Hepatocyte (in vitro differentiated cells): ENCODE measurements around the gene PLA2G4E. TPM values are rescaled to one million over a fixed set of nuclear protein-coding genes. Genes with fewer than 3 reads are reported as not detected.

ENCODE experiments used
- DNase-seq: peaks from one replicate; pipeline ENCODE4 v3.0.0-alpha.2; 2016; ENCODE audit warnings: low spot score
- H2AFZ ChIP-seq: fragments of 200-600 bp; sonication (generic); 2 replicates; pipeline ENCODE4 v1.6.0; 2016; ENCODE audit warnings: antibody characterized with exemption, mild to moderate bottlenecking
- H3K27ac ChIP-seq: fragments of 200-600 bp; sonication (generic); 2 replicates; pipeline ENCODE4 v1.5.1; 2016; ENCODE audit warnings: mild to moderate bottlenecking
- H3K27me3 ChIP-seq: fragments of 200-600 bp; sonication (generic); 2 replicates; pipeline ENCODE4 v1.6.1; 2016
- H3K36me3 ChIP-seq: fragments of 200-600 bp; sonication (generic); replicated peaks from 2 replicates; pipeline ENCODE4 v1.5.1; 2016; ENCODE audit warnings: low read depth; ENCODE audit not compliant: insufficient read depth
- H3K4me1 ChIP-seq: fragments of 200-600 bp; sonication (generic); 2 replicates; pipeline ENCODE4 v1.5.1; 2016; ENCODE audit warnings: mild to moderate bottlenecking, moderate library complexity; ENCODE audit not compliant: insufficient read depth
- H3K4me2 ChIP-seq: fragments of 200-600 bp; sonication (generic); 2 replicates; pipeline ENCODE4 v1.6.0; 2016
- H3K4me3 ChIP-seq: fragments of 200-600 bp; sonication (generic); 2 replicates; pipeline ENCODE4 v1.5.1; 2016; ENCODE audit warnings: mild to moderate bottlenecking
- H3K79me2 ChIP-seq: fragments of 200-600 bp; sonication (generic); 2 replicates; pipeline ENCODE4 v1.6.0; 2017; ENCODE audit warnings: mild to moderate bottlenecking
- H3K9me2 ChIP-seq: fragments of 200-600 bp; sonication (generic); replicated peaks from 2 replicates; pipeline ENCODE4 v1.6.0; 2017; ENCODE audit warnings: mild to moderate bottlenecking; ENCODE audit not compliant: insufficient read depth
- H3K9me3 ChIP-seq: fragments of 200-600 bp; sonication (generic); 2 replicates; pipeline ENCODE4 v1.5.1; 2016; ENCODE audit warnings: low read depth, mild to moderate bottlenecking
- H4K20me1 ChIP-seq: fragments of 200-600 bp; sonication (generic); 2 replicates; pipeline ENCODE4 v1.6.0; 2016; ENCODE audit warnings: mild to moderate bottlenecking; ENCODE audit not compliant: insufficient read depth, poor library complexity, severe bottlenecking
- EZH2 ChIP-seq: fragments of 200-600 bp; sonication (generic); IDR thresholded peaks from 2 replicates; pipeline ENCODE4 v1.6.1; 2016; ENCODE audit warnings: antibody characterized with exemption, mild to moderate bottlenecking, borderline replicate concordance
- EZH2phosphoT487 ChIP-seq: fragments of 200-600 bp; sonication (generic); IDR thresholded peaks from one replicate; pipeline ENCODE4 v1.6.1; 2018; ENCODE audit warnings: antibody characterized with exemption, mild to moderate bottlenecking, low read depth, moderate library complexity; ENCODE audit not compliant: unreplicated experiment, severe bottlenecking
- WGBS: methylation state at CpG from one replicate; pipeline ENCODE4 v1.1.6; 2016; ENCODE audit warnings: low lambda C conversion rate; ENCODE audit errors: missing lambda C conversion rate; 5-methylcytosine and 5-hydroxymethylcytosine counted together
- polyA plus RNA-seq: library from polyadenylated mRNA; unstranded; fragments of >200 nt; fragmentation: Nextera tagmentation; extraction: Ambion mirVana; gene quantifications from 2 replicates; pipeline ENCODE4 v1.2.1, GENCODE V29; 2016
- total RNA-seq: library from RNA; depleted of rRNA; stranded (reverse); fragments of >200 nt; gene quantifications from 2 replicates; pipeline ENCODE4 v1.2.3, GENCODE V29; 2014
- TF ChIP-seq, protein P1 (sequence below): fragments of 200-600 bp; sonication (generic); IDR thresholded peaks from 2 replicates; pipeline ENCODE4 v1.5.1; 2016; ENCODE audit warnings: antibody characterized with exemption, mild to moderate bottlenecking; ENCODE audit not compliant: poor library complexity

PLA2G4E gene
- total and polyA plus RNA-seq, 2 experiments from 2014 or later = 0.07 to 0.54 TPM

DNA sequence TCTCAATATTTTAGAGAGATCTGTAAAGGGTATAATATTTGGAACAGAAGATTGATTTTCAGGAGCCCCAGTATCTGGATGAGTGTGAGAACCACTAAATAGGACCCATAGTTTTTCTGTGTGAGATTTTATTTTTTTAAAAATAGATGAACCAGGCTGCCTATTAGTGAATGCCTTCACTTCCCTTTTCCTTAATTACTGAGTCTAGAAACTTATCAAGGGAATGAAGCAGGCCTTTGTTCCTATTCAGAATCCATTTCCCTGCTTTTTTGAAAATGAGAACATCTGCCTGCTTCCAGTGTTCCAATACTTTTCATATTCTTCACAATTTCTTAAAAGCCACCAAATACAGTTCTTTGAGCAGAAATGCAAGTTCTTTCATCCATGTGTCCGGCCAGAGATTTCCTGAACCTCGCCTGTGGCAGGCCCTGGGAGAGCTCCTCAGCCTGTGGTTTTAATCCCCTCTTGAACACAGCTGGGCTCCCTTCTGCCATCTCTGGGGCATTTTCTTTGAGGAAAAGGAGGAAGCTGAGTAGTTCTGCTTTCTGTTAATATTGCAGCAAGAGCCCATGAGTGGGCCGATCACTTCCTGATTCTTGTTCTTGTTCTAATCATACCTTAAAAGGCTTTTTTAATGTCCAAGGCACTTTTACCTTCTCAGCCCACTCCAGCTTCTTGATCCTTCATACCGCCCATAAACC is 53.2 kb downstream of the PLA2G4E start:
- Histone ChIP-seq H3K27ac (peak overlapping the region; percentile 54), H3K79me2 (peaks cover 77% of the 10 kb centered on the region), H4K20me1 (peaks cover 9% of the 10 kb centered on the region), H2AFZ (no peak overlapping the region), H3K27me3 (no peaks in the 10 kb centered on the region), H3K36me3 (no peaks in the 10 kb centered on the region), H3K9me2 (no peaks in the 10 kb centered on the region), H3K9me3 (no peaks in the 10 kb centered on the region), H3K4me2 (peak overlapping the region; percentile 36), H3K4me1 (peaks cover 7% of the 10 kb centered on the region), H3K4me3 (no peak overlapping the region)
- TF ChIP-seq, protein P1, sequence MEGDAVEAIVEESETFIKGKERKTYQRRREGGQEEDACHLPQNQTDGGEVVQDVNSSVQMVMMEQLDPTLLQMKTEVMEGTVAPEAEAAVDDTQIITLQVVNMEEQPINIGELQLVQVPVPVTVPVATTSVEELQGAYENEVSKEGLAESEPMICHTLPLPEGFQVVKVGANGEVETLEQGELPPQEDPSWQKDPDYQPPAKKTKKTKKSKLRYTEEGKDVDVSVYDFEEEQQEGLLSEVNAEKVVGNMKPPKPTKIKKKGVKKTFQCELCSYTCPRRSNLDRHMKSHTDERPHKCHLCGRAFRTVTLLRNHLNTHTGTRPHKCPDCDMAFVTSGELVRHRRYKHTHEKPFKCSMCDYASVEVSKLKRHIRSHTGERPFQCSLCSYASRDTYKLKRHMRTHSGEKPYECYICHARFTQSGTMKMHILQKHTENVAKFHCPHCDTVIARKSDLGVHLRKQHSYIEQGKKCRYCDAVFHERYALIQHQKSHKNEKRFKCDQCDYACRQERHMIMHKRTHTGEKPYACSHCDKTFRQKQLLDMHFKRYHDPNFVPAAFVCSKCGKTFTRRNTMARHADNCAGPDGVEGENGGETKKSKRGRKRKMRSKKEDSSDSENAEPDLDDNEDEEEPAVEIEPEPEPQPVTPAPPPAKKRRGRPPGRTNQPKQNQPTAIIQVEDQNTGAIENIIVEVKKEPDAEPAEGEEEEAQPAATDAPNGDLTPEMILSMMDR = no peak
- TF ChIP-seq EZH2 (no peak), EZH2phosphoT487 (no peak)
- no peak for DNase-seq
- 67% methylated on average over 4 of the region's 4 CpGs for WGBS

DNA sequence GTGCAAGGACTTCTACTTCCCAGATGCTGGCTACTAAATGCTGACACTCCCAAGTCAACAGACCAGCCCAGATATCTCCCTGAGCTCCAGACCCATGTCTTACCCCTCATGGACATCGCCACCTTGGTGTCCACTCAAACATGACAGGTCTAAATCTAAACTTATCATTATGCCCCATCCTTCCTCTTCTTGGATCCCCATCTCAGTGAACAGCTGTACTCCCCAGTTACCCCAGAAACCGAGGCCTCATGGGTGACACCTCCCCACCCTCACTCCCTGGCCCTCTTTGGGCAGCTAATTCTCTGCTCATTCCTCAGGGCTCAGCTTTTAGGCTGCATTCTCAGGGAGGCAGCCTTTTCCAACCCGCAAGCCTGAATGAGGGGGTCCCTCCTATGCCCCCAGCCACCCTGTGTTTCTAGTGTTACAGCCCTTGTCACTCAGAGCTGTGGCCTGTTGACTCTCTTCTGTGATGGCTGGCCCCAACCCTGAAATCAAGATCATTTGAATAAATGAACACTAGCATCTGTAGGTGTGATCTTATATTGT is 53.8 kb downstream of the PLA2G4E start:
- H3K79me2 ChIP-seq = peaks cover 81% of the 10 kb centered on the region
- H2AFZ ChIP-seq = no peak overlapping the region
- no peaks in the 10 kb centered on the region for H3K9me2 ChIP-seq
- TF ChIP-seq EZH2 (no peak), EZH2phosphoT487 (no peak)
- TF ChIP-seq, protein P1 = no peak
- H3K9me3 ChIP-seq = no peaks in the 10 kb centered on the region
- H3K27ac ChIP-seq = peak overlapping the region; percentile 54
- no peak for DNase-seq
- no peaks in the 10 kb centered on the region for H3K36me3 ChIP-seq
- WGBS = 98% methylated on average over 3 of the region's 3 CpGs
- no peak overlapping the region for H3K4me2 ChIP-seq
- H3K4me1 ChIP-seq = peaks cover 12% of the 10 kb centered on the region
- peaks cover 9% of the 10 kb centered on the region for H4K20me1 ChIP-seq
- no peak overlapping the region for H3K4me3 ChIP-seq
- H3K27me3 ChIP-seq = no peaks in the 10 kb centered on the region

DNA sequence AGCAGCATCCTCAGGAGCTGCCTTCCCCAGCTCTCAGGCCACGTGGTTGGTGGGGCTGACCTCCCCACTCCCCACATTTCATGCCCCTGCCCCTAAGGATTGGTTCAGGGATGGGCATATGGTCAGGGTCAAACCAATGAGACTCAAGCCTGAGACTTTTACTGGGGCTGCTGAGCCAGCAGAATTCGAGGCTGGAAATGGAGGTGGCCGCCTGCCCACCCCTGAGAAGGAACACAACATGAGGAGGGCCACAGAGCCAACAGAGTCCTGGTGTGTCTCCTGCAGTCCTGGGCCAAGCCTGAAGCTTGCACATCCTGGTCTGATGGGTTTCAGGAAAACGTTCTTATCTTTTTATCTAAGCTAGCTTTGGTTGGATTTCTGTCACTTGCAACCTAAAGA is 54.4 kb downstream of the PLA2G4E start:
- Histone ChIP-seq H3K79me2 (peaks cover 83% of the 10 kb centered on the region), H3K27ac (no peak overlapping the region)

More for the DNA sequence above, 54.4 kb downstream of the PLA2G4E start:
- no peak overlapping the region for H3K4me3 ChIP-seq
- H3K9me3 ChIP-seq = no peaks in the 10 kb centered on the region
- no peaks in the 10 kb centered on the region for H3K9me2 ChIP-seq
- TF ChIP-seq EZH2phosphoT487 (no peak), EZH2 (no peak)
- TF ChIP-seq, protein P1 = no peak
- 80% methylated on average over 4 of the region's 4 CpGs for WGBS
- DNase-seq = no peak
- no peak overlapping the region for H2AFZ ChIP-seq
- no peak overlapping the region for H3K4me2 ChIP-seq
- no peaks in the 10 kb centered on the region for H3K27me3 ChIP-seq
- H3K4me1 ChIP-seq = peaks cover 14% of the 10 kb centered on the region
- no peaks in the 10 kb centered on the region for H3K36me3 ChIP-seq
- peaks cover 9% of the 10 kb centered on the region for H4K20me1 ChIP-seq
